HepG2 (cell line): ENCODE measurements around the gene CD200. TPM values are rescaled to one million over a fixed set of nuclear protein-coding genes. Genes with fewer than 3 reads are reported as not detected.

Experiments used
- ATAC-seq: fragments of 200-7000 bp; cut with Tn5 transposase; 3 replicates; pipeline ENCODE4 v1.9.1; 2020; ENCODE audit warnings: mild to moderate bottlenecking, moderate library complexity
- BruUV-seq: library from RNA; stranded (reverse); fragments of 400-500 nt; replicated peaks from 2 replicates; lab custom pipeline; 2021; lab: Mats Ljungman, UMichigan
- CTCF ChIA-PET: fragments of 300-600 bp; formaldehyde crosslinking; extraction: SDS; loops from one replicate; lab custom pipeline; 2021; ENCODE audit warnings: low total read pairs, inconsistent platforms, low intra/inter-chr PET ratio; lab: Yijun Ruan, JAX
- POLR2A ChIA-PET: fragments of 350-600 bp; sonication (Branson Sonifier 250); formaldehyde crosslinking; loops from one replicate; lab custom pipeline; 2020; ENCODE audit warnings: antibody characterized with exemption, inconsistent platforms; lab: Yijun Ruan, JAX
- DNase-seq: peaks from one replicate; pipeline ENCODE4 v3.0.0-alpha.2; 2015; ENCODE audit warnings: low spot score
- FAIRE-seq: peaks from 3 replicates; lab custom pipeline; 2011; peaks lifted over from hg19 to GRCh38; lab: Jason Lieb, UNC
- H2AFZ ChIP-seq: one replicate; pipeline ENCODE4 v1.6.1; 2011; ENCODE audit warnings: low read length, inconsistent platforms
- H3K27ac ChIP-seq: fragments of 300-600 bp; 3 replicates; pipeline ENCODE4 v1.8.0; 2011; ENCODE audit warnings: mixed run types, mild to moderate bottlenecking, mixed read lengths, low read length, inconsistent platforms; ENCODE audit not compliant: insufficient read depth; ENCODE audit errors: extremely low read length
- H3K27me3 ChIP-seq, 2 experiments: fragments of 200-600 bp in 1 of 2; 2 replicates in 1 of 2; 3 replicates in 1 of 2; pipeline versions ENCODE4 v1.6.0 to v1.8.0; 2011; ENCODE audit warnings: low read length in 2 of 2, mild to moderate bottlenecking in 2 of 2, moderate library complexity in 2 of 2, inconsistent platforms in 1 of 2; ENCODE audit not compliant: insufficient read depth in 2 of 2, control insufficient read depth in 1 of 2
- H3K36me3 ChIP-seq, 2 experiments: fragments of 200-600 bp in 1 of 2; replicated peaks in 1 of 2; 2 replicates in 1 of 2; 3 replicates in 1 of 2; pipeline versions ENCODE4 v1.5.1 to v1.8.0; 2011; ENCODE audit warnings: low read length in 2 of 2, inconsistent platforms in 1 of 2; ENCODE audit not compliant: insufficient read depth in 2 of 2, control insufficient read depth in 1 of 2
- H3K4me1 ChIP-seq: 2 replicates; pipeline ENCODE4 v1.5.1; 2012; ENCODE audit warnings: low read length, inconsistent platforms; ENCODE audit not compliant: insufficient read depth
- H3K4me2 ChIP-seq: 2 replicates; pipeline ENCODE4 v1.6.0; 2011; ENCODE audit warnings: low read depth, low read length, inconsistent platforms
- H3K4me3 ChIP-seq, 3 experiments: fragments of 200-600 bp in 1 of 3; sonication (generic), shearing (Covaris generic) in 1 of 3; replicated peaks in 1 of 3; 2 replicates each; pipeline ENCODE4 v1.5.1; 2011 to 2016; ENCODE audit warnings: low read length in 3 of 3, inconsistent platforms in 2 of 3, low read depth in 2 of 3, mild to moderate bottlenecking in 2 of 3, control low read depth in 1 of 3, mixed read lengths in 1 of 3; ENCODE audit not compliant: insufficient read depth in 1 of 3
- H3K79me2 ChIP-seq: one replicate; pipeline ENCODE4 v1.6.1; 2011; ENCODE audit warnings: low read length, inconsistent platforms; ENCODE audit not compliant: insufficient read depth
- H3K9ac ChIP-seq: 2 replicates; pipeline ENCODE4 v1.6.0; 2011; ENCODE audit warnings: mild to moderate bottlenecking, low read depth, low read length, inconsistent platforms; ENCODE audit not compliant: insufficient read depth
- H3K9me3 ChIP-seq: 2 replicates; pipeline ENCODE4 v1.5.1; 2012; ENCODE audit warnings: mild to moderate bottlenecking, low read length
- H4K20me1 ChIP-seq: 2 replicates; pipeline ENCODE4 v1.6.0; 2011; ENCODE audit warnings: inconsistent platforms, mild to moderate bottlenecking, low read length, moderate library complexity; ENCODE audit not compliant: insufficient read depth
- ADNP ChIP-seq: sonication (generic); formaldehyde crosslinking; IDR thresholded peaks from 2 replicates; pipeline ENCODE4 v1.4.0; 2020; ENCODE audit warnings: missing genetic modification reagents
- AKNA ChIP-seq: sonication (generic); formaldehyde crosslinking; IDR thresholded peaks from 2 replicates; pipeline ENCODE4 v1.4.0; 2020; ENCODE audit warnings: missing genetic modification reagents, borderline replicate concordance
- BRCA1 ChIP-seq: sonication (generic); formaldehyde crosslinking; IDR thresholded peaks from 2 replicates; pipeline ENCODE4 v1.4.0; 2020; ENCODE audit warnings: missing genetic modification reagents
- CREB1 ChIP-seq, 2 experiments: fragments of 450-650 bp in 1 of 2; IDR thresholded peaks; 2 replicates each; pipeline ENCODE4 v1.6.1; 2016 to 2017; ENCODE audit warnings: control low read depth in 1 of 2, mild to moderate bottlenecking in 1 of 2, missing compliant biosample characterization in 1 of 2, missing genetic modification characterization in 1 of 2
- FOXM1 ChIP-seq: sonication (generic); formaldehyde crosslinking; IDR thresholded peaks from 2 replicates; pipeline ENCODE4 v1.5.0; 2020; ENCODE audit warnings: missing genetic modification reagents
- GATA4 ChIP-seq: sonication (generic); IDR thresholded peaks from 2 replicates; pipeline ENCODE4 v1.6.1; 2016; ENCODE audit warnings: antibody characterized with exemption, low read depth, borderline replicate concordance
- JDP2 ChIP-seq: sonication (generic); formaldehyde crosslinking; IDR thresholded peaks from 2 replicates; pipeline ENCODE4 v1.8.1; 2022; ENCODE audit warnings: missing genetic modification reagents, borderline replicate concordance
- NRL ChIP-seq: sonication (generic); formaldehyde crosslinking; IDR thresholded peaks from 2 replicates; pipeline ENCODE4 v1.5.0; 2020; ENCODE audit warnings: missing genetic modification reagents, mild to moderate bottlenecking, moderate library complexity, borderline replicate concordance
- ZFP1 ChIP-seq: IDR thresholded peaks from 2 replicates; pipeline ENCODE4 v1.6.1; 2016
- ZFP36L1 ChIP-seq: sonication (generic); formaldehyde crosslinking; IDR thresholded peaks from 2 replicates; pipeline ENCODE4 v1.8.0; 2022; ENCODE audit warnings: mild to moderate bottlenecking, missing genetic modification reagents, moderate library complexity
- ZNF558 ChIP-seq: sonication (generic); formaldehyde crosslinking; IDR thresholded peaks from 2 replicates; pipeline ENCODE4 v1.9.0; 2022; ENCODE audit warnings: mild to moderate bottlenecking, missing genetic modification reagents, borderline replicate concordance
- ZNF609 ChIP-seq: sonication (generic); formaldehyde crosslinking; IDR thresholded peaks from 2 replicates; pipeline ENCODE4 v1.4.0; 2020; ENCODE audit warnings: mild to moderate bottlenecking, missing genetic modification reagents, borderline replicate concordance
- ZSCAN30 ChIP-seq: sonication (generic); formaldehyde crosslinking; IDR thresholded peaks from 2 replicates; pipeline ENCODE4 v1.5.0; 2020; ENCODE audit warnings: mild to moderate bottlenecking, missing genetic modification reagents
- WGBS: methylation state at CpG from one replicate; pipeline ENCODE4 v1.1.6; 2017; ENCODE audit warnings: low lambda C conversion rate; 5-methylcytosine and 5-hydroxymethylcytosine counted together
- in situ Hi-C: cut with HindIII; loops from 2 replicates; pipeline ENCODE4 v1.10.0; 2017; ENCODE audit warnings: low pct_unique_long_range_greater_than_20kb; ENCODE audit not compliant: extremely low pct_ligation_motif_present
- intact Hi-C: fragments of 100-400 bp; cut with micrococcal nuclease; formaldehyde crosslinking; loops from one replicate; pipeline ENCODE4 v1.10.0; 2022; ENCODE audit not compliant: unreplicated experiment
- polyA plus RNA-seq, 8 experiments: library from polyadenylated mRNA; depleted of rRNA in 3 of 8; stranded (reverse) in 7 of 8; unstranded in 1 of 8; fragments of >200 nt; fragmentation: Illumina TruSeq in 4 of 8; extraction: Trizol in 4 of 8; gene quantifications; 2 replicates each; pipeline versions ENCODE4 v1.2.1 to v1.2.3, GENCODE V29; 2011 to 2016; ENCODE audit warnings: low read depth in 4 of 8, missing spikeins in 1 of 8, mixed read lengths in 1 of 8; ENCODE audit not compliant: insufficient read depth in 1 of 8
- total RNA-seq, 5 experiments: library from RNA; depleted of rRNA; stranded (reverse); fragments of >200 nt; fragmentation: Illumina TruSeq; extraction: Trizol; gene quantifications; 2 replicates each; pipeline ENCODE4 v1.2.3, GENCODE V29; 2016; ENCODE audit warnings: low read depth in 1 of 5
- TF ChIP-seq, protein P1 (sequence below): sonication (generic); formaldehyde crosslinking; IDR thresholded peaks from 2 replicates; pipeline ENCODE4 v1.4.0; 2020; ENCODE audit warnings: missing genetic modification reagents

CD200 gene
- total and polyA plus RNA-seq, 2 of the 13 experiments (the other 11 are each of a cell fraction or from before 2014, with no cell fraction given), result not detected

DNA sequence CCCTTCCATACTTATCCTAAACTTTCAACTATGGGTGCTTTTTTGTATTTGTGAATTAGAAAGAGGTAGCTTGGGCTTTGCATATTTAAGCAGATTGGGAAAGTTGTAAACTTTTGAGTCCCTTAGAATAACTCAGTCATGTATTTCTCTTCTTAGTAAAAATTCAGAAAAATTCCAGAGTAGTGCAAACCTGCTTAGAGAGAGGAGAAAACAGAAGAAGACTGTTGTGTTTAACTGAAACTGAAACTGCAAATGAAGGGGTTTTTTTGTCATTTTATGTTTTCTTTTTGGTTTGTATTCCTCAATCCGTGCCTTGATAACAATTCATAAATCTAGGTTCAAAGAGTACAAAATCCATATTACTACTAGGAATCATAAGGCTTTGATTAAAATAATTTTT, 31.3 kb downstream of the CD200 start:
- no TSS peak for BruUV-seq
- no peak overlapping the region for H3K9ac ChIP-seq
- POLR2A ChIA-PET, result no interaction called here
- ATAC-seq (no peak), FAIRE-seq (no peak), DNase-seq (no peak)
- H3K27ac ChIP-seq, result no peak overlapping the region
- no peak overlapping the region for H3K4me2 ChIP-seq
- H4K20me1 ChIP-seq, result no peaks in the 10 kb centered on the region
- no peaks in the 10 kb centered on the region for H3K4me1 ChIP-seq
- CTCF ChIA-PET, result no interaction called here
- H3K79me2 ChIP-seq, result no peaks in the 10 kb centered on the region
- in situ Hi-C loops (no loop called here), intact Hi-C loops (no loop called here)
- H3K4me3 ChIP-seq, result no peak overlapping the region
- H3K27me3 ChIP-seq, result no peaks in the 10 kb centered on the region
- 0% methylated on average over 1 of the region's 1 CpG for WGBS
- no peak overlapping the region for H2AFZ ChIP-seq
- no peak for TF ChIP-seq NRL
- TF ChIP-seq ZNF609 (CRISPR knock-in tag), result no peak
- no peak for TF ChIP-seq BRCA1 (CRISPR knock-in tag)
- no peak for TF ChIP-seq ZSCAN30 (CRISPR knock-in tag)
- no peak for TF ChIP-seq CREB1 (IDR thresholded peaks at IDR 0.05)
- TF ChIP-seq CREB1 (CRISPR knock-in tag; IDR thresholded peaks at IDR 0.05), result no peak
- TF ChIP-seq ZFP36L1 (CRISPR knock-in tag), result no peak
- no peak for TF ChIP-seq ADNP (CRISPR knock-in tag)
- TF ChIP-seq ZFP1 (CRISPR knock-in tag), result no peak
- TF ChIP-seq, protein P1, sequence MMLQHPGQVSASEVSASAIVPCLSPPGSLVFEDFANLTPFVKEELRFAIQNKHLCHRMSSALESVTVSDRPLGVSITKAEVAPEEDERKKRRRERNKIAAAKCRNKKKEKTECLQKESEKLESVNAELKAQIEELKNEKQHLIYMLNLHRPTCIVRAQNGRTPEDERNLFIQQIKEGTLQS, result no peak
- TF ChIP-seq JDP2 (CRISPR knock-in tag), result no peak
- TF ChIP-seq GATA4, result no peak
- TF ChIP-seq AKNA (CRISPR knock-in tag), result no peak
- TF ChIP-seq ZNF558, result no peak
- TF ChIP-seq FOXM1 (CRISPR knock-in tag), result no peak
- no peaks in the 10 kb centered on the region for H3K36me3 ChIP-seq
- no peaks in the 10 kb centered on the region for H3K9me3 ChIP-seq
